Measurements from ENCODE around the gene TLE2.

The TLE2 gene

GRCh38 chr19:3029065-3029923 lies at the start of gene TLE2:
Gene TLE2, minus strand, starts transcription at chr19:3029280. Its CDS starts 376 bp downstream, at chr19:3028904.
- DNase-seq = no peak

GRCh38 chr19:3075605-3076431 lies 46.7 kb upstream of the TLE2 start:
- peak; percentile 86 for DNase-seq

GRCh38 chr19:3073931-3074595 lies 45.0 kb upstream of the TLE2 start:
- no peak for DNase-seq

- no peak for DNase-seq
Observed at GRCh38 chr19:3073159-3073563, 44.1 kb upstream of the TLE2 start.

- no peak for DNase-seq
Observed at GRCh38 chr19:3071768-3072167, 42.7 kb upstream of the TLE2 start.

GRCh38 chr19:3068071-3068470 lies 39.0 kb upstream of the TLE2 start:
- DNase-seq = no peak

GRCh38 chr19:3067563-3067962 lies 38.5 kb upstream of the TLE2 start:
- no peak for DNase-seq

- no peak for DNase-seq
Observed at GRCh38 chr19:3066482-3067049, 37.5 kb upstream of the TLE2 start.

GRCh38 chr19:3065675-3066357 lies 36.7 kb upstream of the TLE2 start:
- no peak for DNase-seq

- DNase-seq = no peak
Observed at GRCh38 chr19:3064011-3064330, 34.9 kb upstream of the TLE2 start.

- peak; percentile 71 for DNase-seq
Observed at GRCh38 chr19:3062165-3063105, 33.4 kb upstream of the TLE2 start, which contains the start of gene TLE5. Gene TLE5, minus strand, starts transcription at chr19:3062495. Its CDS starts 295 bp downstream, at chr19:3062200.

GRCh38 chr19:3061182-3062161 lies 32.4 kb upstream of the TLE2 start:
- DNase-seq = peak; percentile 53

GRCh38 chr19:3060857-3061181 lies 31.7 kb upstream of the TLE2 start:
- DNase-seq = no peak

- DNase-seq = no peak
Observed at GRCh38 chr19:3059653-3060052, 30.6 kb upstream of the TLE2 start.

- no peak for DNase-seq
Observed at GRCh38 chr19:3058821-3059314, 29.8 kb upstream of the TLE2 start.

- DNase-seq = no peak
Observed at GRCh38 chr19:3058009-3058820, 29.1 kb upstream of the TLE2 start.

GRCh38 chr19:3057275-3057714 lies 28.2 kb upstream of the TLE2 start:
- no peak for DNase-seq

GRCh38 chr19:3056417-3057088 lies 27.5 kb upstream of the TLE2 start:
- DNase-seq = no peak

Data from activated CD4-positive, alpha-beta T cell treated with anti-CD3 and anti-CD28 coated beads for 48 hours (primary cell).